GM18499 (cell line): ENCODE measurements around the gene TTC34.

Source experiments
- ATAC-seq: cut with Tn5 transposase; IDR thresholded peaks from one replicate; pipeline ENCODE4 v1.9.1; 2021; ENCODE audit warnings: moderate number of reproducible peaks; ENCODE audit not compliant: insufficient read depth, unreplicated experiment

The TTC34 gene

DNA sequence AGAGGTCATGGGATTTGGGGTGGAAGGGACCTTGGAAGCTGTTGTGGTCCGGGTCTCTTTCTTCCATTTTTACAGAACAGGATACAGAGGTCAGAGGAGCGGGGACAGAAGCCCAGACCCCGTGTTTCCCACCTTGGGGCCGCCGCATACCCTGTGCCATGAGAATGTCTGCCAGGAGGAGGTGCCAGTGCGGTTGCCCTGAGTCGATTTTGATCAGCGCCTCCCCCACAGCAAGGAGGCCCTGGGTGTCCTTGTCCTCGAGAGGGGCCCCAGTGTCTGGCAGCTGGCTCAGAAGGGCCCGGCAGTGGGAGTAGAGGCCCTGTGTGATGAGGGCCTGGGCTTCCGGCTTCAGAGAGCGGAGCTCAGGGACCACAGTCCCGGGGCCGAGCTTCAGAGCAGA, 156.3 kb downstream of the TTC34 start:
- no peak for ATAC-seq

DNA sequence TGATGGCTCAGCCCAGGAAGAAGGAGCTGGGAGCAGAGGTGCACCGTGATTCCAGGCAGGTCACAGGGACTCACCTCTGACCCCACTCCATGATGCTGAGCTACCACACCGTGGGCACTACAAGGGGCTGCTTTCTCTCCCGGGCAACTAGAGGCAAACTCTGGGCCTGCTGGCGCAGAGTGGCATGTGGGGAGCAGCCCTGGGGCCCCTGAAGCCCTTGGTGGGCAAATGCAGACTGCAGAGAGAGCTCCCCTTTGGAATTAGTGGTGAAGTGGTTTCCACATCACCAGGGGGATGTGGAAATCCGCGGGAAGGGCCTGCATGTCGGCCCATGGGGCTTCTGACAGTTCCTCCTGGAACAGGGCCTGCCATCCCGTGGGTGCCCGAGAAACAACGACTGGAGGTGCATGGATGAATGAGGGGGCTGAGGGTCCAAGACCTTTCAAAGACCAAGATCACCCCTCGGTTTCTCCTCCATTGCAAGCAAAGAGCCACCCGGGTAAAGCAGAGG, 156.8 kb downstream of the TTC34 start:
- ATAC-seq, result no peak

DNA sequence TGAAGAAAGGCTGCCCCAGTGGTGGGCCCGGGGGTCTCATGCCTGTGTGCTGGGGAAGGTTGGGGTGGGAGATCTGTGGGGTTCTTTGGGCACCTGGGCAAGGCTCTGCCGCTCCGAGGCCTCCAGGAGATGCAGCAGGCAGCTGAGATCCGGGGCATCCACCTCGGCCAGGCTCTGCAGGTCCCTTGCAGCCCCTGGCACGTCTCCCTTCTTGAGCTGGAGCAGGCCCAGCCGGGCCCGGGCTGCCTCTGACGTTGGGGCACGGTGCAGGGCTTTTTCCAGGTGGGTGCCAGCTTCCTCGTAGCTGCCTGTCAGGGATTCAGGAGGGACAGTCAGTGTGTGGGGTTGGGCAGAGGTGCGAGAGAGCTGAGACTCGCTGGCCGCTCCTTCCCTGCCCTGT, 157.3 kb downstream of the TTC34 start:
- no peak for ATAC-seq

DNA sequence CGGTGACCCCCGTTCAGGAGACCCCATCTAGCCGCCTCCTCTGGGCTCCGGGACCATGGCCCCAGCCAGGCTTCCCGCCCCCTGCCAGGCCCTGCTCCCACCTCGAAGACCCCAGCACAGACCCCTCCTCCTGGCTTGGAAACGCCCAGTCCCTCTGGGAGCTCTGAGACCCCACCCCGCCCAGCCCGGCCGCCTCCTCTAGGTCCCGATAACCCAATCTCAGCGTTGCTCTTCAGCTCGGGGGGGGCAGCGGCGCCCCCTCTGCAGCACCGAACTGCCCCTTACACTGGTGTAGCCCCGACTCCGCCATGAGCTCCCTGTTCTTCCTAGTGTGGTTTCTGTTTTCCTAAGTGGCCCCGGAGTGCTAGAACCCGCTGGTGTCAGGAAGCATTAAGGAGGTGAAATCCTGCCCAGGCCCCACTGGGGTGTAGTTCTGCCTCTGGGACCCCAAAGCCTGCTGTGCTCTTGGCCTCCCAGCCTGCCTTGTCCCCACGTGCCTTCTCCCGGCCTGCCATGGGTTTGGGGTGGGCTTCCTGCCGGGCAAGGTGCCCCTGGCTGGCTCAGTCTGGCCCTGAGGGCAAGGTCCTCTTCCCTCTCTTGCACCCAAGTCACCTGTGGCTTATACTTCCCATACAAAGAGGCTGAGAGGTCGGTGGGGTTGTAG, 157.9 kb downstream of the TTC34 start:
- no peak for ATAC-seq

DNA sequence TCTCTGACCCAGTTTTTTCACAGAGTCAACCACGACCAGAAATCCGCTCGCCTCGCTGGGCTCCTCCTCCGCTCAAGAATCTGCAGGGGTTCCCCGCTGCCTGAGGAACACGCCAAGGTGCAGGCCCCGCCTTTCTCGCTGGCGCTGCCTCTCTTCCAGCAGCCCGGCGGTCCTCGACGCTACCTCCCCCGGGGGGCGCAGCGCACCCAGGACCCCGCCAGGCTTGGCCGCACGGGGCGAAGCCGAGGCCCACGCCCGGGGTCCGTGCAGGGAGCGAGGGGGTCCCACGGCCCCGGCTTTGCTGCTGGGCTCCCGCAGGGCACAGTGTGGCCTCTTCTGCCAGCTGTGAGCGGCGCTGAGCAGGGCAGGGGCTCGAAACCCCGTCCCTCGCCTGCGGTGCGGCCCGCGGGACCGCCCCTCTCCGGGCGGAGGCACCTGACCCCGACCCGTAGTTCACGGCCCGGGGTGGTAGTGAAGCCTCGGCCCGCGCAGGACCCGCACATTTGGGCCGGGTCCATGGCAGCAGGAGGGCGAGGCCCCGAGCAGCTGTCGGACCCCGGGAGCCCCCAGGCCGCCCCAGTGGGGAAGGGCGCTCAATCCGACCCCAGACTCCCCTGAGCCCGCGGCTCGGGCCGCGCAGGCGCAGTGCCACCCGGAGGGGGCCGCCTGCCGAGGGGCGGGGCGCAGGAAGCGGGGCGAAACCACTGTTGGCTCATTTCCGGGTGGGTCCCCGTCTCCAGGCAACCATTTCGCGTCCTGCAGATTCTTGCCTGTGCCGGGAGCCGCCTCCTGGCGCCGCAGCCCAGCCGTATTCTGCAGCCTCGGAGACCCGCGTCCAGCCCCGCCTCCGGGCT, 158.7 kb downstream of the TTC34 start:
- ATAC-seq, result no peak

DNA sequence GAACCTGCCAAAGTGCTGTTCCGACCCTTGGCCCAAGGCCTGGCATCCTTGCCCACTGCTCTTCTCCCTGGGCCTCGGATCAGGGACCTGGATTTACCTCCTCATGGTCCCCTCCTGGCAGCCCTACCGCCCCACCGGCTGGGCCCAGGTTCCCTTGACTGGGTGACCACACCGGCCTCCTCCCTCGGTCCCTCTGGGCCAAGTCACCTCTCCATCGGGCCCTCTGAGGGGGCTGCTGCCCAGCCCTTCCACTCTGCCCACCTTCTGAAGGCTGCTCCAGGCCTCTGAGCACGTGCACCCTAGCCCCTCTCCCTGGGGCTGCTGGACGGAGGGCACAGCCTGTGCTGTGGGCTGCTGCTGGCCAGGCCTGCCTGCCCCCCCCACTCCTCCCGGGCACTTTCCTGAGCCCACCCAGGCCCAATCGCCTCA, 159.3 kb downstream of the TTC34 start:
- no peak for ATAC-seq

DNA sequence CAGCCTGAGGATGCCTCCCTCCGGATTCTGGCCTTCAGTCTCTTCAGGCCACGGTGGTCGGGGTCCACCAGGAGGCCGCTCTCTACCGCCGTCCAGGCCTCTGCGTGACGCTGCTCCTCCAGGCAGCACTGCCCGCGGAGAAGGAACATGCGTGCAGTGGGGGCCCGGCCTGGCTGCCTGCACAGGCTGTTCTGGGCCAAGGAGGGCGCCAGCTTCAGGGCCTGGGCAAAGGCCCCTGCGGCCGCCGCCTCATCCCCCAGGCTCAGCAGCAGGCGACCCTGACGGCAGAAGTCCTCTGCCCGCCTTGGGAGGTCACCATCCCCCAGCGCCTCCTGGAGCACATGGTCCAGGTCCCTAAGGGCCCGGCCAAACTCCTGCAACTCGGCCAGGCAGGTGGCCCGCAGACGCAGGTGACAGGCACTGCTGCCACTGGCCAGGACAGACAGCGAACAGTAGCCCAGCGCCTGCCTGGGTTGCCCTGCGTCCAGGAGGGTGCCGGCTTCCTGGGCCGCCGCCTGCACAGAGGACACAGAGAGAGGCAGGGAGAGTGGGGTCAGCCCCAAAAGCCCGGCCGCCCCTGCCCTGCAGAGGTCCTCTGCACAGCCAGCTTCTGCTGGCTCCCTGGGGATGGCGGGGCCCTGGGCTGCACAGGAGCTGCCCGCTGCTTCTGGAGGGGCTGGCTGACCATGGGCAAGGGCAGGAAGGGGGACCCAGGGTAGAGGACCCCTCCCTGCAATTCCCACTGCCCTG, 159.9 kb downstream of the TTC34 start:
- ATAC-seq, result no peak

DNA sequence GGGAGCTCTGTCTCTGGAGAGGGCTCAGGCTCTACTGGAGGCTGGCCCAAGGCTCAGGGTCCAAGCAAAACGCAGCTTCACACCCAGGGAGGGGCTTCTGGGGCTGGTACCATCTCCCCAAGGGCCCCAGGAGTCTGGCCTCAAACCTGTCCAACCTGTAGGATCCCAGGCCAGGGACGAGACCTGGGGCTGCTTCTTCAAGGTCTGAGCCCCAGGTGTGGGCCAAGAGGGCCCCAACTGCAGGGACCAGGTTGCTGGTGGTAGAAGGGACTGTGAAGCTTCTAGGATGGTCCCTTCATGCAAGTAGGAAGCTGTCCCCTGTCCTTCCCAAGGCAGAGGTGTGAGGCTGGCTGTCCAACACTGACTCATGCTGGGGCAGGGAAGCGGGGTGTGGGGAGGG, 160.9 kb downstream of the TTC34 start:
- no peak for ATAC-seq

DNA sequence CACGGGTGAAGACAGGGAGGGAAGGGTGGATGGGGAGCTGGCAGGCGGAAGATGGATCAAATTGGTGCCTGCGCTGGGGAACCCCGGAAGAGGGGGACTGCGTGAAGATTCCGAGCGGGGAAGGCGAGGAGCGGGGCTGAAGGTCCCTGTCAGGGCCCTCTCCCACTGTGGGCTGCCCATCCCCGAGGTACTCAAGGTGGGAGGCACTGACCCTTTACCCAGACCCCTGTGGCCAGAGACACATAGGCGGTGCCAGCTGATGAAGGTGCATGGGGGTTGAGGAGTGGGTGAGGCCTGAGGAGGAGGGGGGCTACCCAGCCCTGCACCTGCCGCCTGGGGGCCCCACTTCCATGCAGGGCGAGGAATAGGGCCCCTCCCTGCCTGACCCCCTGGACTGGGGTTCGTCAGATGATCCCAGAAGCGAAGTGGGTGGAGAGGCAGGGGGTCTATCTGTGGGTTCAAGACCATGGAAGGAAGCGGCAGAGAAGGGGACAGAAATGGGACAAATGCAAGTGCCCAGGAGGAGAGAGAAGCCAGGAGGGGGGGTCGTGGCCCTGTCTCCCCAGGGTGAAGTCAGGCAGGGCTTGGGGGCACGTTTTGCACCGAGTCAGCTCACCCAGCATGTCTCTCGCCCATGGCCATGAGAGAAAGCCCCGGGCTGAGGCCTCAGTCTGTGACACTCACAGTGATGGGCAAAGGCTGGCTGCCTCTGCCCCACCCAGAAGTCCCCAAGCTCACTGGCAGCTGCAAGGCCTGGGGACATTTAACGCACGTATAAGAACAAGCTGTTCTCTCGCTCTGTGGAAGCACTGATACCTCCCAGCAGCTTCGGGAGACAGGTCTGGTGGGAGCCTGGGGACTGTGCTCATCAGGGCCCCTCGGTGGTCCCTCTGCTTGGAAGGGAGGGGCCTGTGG, 161.6 kb downstream of the TTC34 start:
- ATAC-seq, result no peak

DNA sequence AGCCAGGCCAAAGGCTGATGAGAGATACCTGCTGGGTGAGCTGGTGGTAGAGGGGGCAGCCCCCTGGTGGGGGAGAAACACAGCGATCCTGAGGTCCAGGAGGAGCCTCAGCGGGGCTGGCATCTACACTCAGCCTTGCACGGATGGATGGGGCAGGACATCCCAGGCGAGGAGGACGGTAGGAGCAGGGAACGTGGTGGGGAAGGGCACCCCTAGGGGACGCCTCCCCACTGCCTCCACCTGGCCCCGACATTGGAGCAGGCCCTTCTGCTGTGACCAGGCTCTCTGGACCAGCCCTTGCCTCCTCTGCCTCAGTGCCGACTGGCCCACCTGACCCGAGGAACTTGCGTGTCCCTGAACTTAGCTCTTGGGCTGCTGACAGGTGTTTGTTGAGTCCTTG, 162.3 kb downstream of the TTC34 start:
- ATAC-seq, result no peak

DNA sequence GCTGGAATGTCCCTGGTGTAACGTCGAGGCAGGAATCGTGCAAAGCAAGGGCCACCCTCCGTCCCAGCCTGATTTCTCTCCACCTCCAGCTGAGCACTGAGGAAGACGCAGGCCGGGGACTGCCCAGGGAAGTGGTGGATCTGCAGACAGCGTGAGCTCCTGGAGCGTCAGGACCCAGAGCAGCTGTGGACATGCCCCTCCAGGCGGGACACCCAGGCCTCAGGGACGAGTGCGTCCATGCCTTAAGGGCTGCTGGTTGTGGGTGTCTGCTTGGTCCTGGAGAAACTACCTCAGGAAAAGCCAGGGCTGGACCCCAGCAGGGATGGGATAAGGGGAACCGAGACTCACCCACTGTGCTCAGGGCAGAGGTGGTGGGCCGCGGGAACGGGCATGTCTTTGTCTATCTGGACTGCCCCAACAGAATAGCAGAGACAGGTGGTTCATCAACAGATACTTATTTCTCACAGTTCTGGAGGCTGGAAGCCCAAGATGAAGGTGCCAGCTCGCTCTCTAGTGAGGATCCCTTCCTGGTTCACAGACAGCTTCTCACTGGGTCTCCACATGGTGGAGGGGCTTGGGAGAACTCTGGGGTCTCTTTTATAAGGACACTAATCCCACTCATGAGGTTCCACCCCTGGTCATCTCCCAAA, 162.9 kb downstream of the TTC34 start:
- no peak for ATAC-seq

DNA sequence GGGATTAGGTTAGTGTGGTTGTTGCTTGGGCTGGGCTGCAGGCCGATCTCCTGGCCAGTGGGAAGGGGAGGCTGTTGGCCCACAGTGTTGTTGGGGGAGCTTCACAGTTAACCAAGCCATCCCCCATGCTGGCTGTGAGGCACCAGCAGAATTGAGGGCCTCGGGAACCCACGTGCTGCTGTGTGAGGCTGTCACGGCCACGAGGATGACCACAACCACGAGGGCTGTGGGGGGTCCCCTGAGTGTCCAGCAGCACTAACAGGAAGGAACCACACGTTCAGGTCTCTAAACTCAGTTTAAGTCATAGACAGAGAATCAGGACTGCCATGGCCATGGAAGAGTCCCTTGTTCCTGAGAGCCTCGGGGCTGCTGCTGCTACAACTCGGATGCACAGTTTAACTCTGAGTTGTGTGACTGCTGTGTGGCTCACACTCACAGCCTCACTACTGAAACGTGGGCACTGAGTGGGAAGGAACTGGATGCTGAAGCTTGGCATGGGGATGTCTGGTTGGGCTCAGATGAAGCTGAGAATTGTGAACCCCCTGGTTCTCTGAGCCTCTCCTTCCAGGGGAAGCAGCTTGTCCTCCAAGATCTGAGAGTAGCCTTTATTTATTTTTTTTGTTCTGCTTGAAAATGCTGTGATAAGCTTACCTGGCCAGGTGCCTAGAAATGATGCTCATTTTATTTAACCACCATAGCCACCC, 163.9 kb downstream of the TTC34 start:
- ATAC-seq, result no peak

DNA sequence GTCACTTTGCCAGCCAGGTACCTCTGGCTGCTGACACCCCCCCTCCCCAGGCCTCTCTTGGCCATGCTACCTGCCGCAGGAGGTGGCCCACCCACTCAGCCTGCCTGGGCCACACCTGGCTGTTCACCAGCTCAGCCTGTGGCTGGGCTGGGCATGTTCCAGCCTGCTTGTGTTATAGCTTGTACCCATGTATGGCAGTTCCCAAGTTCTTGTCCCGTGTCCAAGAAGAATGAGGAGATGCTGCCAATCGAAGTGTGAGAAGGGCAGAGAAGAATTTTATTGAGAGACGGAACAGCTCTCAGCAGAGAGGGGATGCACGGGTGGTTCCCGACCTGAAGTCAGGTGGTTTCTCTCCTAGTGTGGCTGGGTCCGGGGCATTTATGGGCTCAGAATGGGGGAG, 164.8 kb downstream of the TTC34 start:
- no peak for ATAC-seq

DNA sequence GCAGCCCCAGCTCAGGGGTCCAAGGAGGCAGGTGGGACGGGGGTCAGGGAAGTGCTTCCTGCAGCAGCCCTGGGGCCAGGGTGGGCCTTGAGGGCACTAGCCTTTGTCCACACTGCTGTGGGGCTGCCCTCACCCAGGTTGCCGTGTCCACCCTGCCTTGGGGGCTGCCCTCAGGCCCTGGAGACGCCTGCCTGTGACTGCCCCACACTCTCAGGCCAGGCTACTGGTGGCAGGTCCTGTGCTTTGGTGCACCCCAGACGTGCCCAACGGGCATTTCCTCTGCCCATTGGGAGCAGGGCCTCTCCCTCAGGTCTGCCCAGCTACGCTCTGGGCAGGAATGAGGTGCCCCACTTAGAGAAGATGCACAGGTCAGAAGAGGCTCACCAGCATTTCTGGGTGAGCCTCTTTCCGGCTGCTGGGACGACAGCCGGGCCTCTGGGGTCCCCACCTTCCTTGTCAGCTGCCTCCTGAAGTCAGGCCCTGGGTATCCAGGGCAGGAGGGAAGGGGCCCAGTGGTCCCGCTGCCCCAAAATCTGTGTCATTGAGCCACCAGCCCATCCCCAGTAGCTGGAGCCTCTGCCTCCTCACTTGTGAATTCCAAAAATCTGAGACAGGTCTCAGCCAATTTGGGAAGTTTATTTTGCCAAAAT, 166.0 kb downstream of the TTC34 start:
- ATAC-seq, result no peak

DNA sequence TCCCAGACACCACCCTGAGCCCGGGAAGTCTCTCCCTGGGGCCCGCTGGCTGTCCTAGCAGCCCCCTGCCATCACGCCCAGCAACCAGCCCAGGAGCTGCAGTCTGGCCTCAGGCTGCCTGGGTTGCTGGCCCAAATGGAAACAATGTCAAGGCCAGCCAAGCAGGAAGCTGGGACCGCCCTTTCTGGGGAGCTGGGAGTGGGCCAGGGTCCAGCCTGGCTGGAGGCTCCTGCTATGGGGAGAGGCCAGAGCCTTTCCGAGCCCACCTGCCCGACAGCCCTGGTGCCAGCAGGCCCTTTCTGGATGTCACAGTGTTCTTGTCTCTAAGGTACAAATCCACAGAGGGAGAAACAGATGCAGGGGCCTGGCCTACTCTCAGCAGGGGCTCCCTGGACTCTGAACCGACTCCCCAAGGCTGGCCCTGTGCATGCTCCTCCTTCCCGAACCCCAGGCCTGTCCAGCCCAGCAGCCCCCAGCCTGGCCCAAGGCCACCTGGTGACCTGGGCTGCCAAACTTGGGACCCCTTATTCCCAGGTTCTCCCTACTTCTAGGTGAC, 167.5 kb downstream of the TTC34 start:
- no peak for ATAC-seq

DNA sequence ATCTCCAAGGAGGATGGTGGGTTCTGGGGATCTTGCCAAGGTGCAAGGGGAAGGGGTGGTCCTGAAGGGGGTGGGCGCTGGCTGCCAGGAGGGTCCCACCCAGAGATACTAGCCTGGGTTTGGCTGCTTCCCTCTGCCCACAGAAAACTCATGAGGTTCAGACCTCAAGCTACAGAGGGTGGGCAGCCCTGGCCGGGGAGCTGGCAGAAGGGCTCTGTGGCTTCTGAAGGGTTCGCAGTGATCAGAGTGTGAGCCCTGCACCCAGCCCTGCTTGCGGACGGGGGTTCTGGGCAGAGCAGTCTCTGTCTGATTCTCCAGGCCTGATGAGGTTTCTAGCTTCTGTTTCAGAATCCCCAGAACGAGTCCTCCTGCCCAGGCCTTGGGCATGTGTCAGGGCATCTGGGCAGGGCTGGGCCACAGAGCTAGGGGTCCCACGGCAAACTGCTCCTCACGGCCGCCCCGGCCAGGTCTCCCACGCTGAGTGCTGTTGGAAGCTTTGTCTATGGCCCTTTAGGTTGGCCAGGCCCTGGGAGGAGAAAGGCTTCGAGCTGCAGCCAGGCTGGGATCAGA, 168.0 kb downstream of the TTC34 start:
- ATAC-seq, result no peak

DNA sequence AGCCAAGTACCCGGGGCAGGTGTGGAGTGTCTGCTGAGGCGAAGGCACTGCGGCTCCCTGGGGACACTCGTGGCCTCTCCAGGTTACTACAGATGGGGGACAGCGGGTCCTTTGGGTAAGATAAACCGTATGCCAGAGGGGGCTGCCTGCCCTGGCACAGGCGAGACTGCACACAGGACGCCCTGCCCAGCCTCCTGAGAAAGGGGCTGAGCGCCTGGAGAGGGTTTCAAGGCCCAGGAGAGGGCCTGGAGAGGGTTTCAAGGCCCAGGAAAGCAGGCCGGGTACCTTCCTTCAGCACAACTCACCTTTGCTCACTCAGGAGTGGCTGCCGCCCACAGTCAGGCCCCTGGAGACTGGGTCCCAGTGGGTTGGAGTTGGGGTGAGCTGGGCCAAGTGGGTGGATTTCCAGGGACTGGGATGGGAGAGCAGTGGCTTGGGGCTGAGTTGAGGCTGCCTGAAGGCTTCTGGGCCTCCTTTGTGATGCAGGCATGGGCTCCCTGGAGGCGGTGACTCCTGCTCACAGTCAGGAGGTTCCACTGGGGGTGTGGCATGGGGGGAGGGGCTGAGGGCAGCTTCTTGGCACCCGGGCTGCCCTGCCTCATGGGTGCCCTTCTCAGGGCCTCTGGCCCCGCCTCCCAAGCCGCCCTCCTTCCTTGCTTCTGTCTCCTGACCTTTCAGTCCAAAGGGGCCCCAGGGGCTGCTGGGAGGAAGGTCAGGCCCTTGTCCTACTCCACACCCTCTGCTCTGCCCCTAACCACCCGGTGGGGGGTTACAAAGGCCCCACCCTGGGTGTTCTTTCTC, 168.7 kb downstream of the TTC34 start, which contains the start of gene MMEL1:
MMEL1 (minus strand) TSS at position 456 of the 801 bp plus-strand sequence. CDS start 3,532 bp downstream, outside the sequence.
- ATAC-seq, result no peak
